MM.1S (cell line): ENCODE results near the gene RPS3.

Experiments
- EZH2 ChIP-seq: fragments of 300-600 bp; sonication (generic); optimal IDR thresholded peaks from 2 replicates; pipeline ENCODE3; 2017; ENCODE audit warnings: low read depth, mild to moderate bottlenecking, antibody characterized with exemption, low read length, mixed read lengths
- EZH2phosphoT487 ChIP-seq: fragments of 300-600 bp; sonication (generic); IDR thresholded peaks from 2 replicates; pipeline ENCODE4 v1.6.1; 2018; ENCODE audit warnings: antibody characterized with exemption, low read length
- TF ChIP-seq, protein P1 (sequence below): fragments of 300-600 bp; sonication (generic); IDR thresholded peaks from 2 replicates; pipeline ENCODE4 v1.5.1; 2016; ENCODE audit warnings: antibody characterized with exemption, low read length, mixed read lengths

DNA sequence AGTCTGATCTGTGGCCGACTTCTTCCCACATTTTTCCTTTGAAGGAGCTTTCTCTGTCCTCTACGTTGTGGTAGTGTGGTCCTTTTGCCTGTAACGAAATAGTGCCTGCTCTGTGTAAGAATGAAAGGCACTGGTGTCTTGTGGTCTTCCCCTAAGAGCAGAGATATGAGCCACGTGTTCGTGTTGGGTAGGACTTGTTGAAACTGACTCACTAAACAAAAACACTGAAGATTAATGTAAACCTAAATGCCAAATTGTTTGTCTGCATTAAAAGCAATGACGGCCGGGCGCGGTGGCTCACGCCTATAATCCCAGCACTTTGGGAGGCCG, 10.1 kb upstream of the RPS3 start:
- TF ChIP-seq, protein P1, sequence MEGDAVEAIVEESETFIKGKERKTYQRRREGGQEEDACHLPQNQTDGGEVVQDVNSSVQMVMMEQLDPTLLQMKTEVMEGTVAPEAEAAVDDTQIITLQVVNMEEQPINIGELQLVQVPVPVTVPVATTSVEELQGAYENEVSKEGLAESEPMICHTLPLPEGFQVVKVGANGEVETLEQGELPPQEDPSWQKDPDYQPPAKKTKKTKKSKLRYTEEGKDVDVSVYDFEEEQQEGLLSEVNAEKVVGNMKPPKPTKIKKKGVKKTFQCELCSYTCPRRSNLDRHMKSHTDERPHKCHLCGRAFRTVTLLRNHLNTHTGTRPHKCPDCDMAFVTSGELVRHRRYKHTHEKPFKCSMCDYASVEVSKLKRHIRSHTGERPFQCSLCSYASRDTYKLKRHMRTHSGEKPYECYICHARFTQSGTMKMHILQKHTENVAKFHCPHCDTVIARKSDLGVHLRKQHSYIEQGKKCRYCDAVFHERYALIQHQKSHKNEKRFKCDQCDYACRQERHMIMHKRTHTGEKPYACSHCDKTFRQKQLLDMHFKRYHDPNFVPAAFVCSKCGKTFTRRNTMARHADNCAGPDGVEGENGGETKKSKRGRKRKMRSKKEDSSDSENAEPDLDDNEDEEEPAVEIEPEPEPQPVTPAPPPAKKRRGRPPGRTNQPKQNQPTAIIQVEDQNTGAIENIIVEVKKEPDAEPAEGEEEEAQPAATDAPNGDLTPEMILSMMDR, result no peak
- TF ChIP-seq EZH2 (no peak), EZH2phosphoT487 (no peak)
